Endodermal cell (in vitro differentiated cells): Measurements from ENCODE around the gene SLC7A7. TPM values are rescaled to one million over a fixed set of nuclear protein-coding genes. Genes with fewer than 3 reads are reported as not detected.
"Not testable (repeated sequence)": the region's sequence is repeated elsewhere in the genome, so short reads cannot be mapped to it uniquely, and the experiment has no call there.

Source experiments
- DNase-seq: peaks from one replicate; pipeline ENCODE4 v3.0.0-alpha.2; 2017
- H3K27ac ChIP-seq: 2 replicates; pipeline ENCODE4 v1.5.1; 2013; ENCODE audit warnings: mild to moderate bottlenecking, low read depth, low read length, moderate library complexity
- H3K27me3 ChIP-seq: 2 replicates; pipeline ENCODE4 v1.6.1; 2013; ENCODE audit warnings: mild to moderate bottlenecking, low read length, moderate library complexity; ENCODE audit not compliant: insufficient read depth, control insufficient read depth, poor library complexity, severe bottlenecking
- H3K36me3 ChIP-seq: 2 replicates; pipeline ENCODE4 v1.7.0; 2013; ENCODE audit warnings: mild to moderate bottlenecking, low read length, moderate library complexity; ENCODE audit not compliant: control insufficient read depth, insufficient read depth
- H3K4me1 ChIP-seq: one replicate; pipeline ENCODE4 v1.7.0; 2013; ENCODE audit warnings: low read length; ENCODE audit not compliant: control insufficient read depth, insufficient read depth
- H3K4me3 ChIP-seq: 2 replicates; pipeline ENCODE4 v1.5.1; 2013; ENCODE audit warnings: mild to moderate bottlenecking, low read length, moderate library complexity
- H3K9ac ChIP-seq: 2 replicates; pipeline ENCODE4 v1.6.1; 2013; ENCODE audit warnings: mild to moderate bottlenecking, low read length, moderate library complexity; ENCODE audit not compliant: poor library complexity, severe bottlenecking; ENCODE audit errors: extremely low read depth
- H3K9me3 ChIP-seq: 2 replicates; pipeline ENCODE4 v1.6.1; 2013; ENCODE audit warnings: mild to moderate bottlenecking, low read length, moderate library complexity; ENCODE audit not compliant: control insufficient read depth
- H3K27ac Mint-ChIP-seq: 2 replicates; pipeline ENCODE4 v1.8.0; 2020; ENCODE audit warnings: mixed read lengths
- H3K27me3 Mint-ChIP-seq: 2 replicates; pipeline ENCODE4 v1.8.0; 2021; ENCODE audit warnings: mild to moderate bottlenecking, mixed read lengths; ENCODE audit not compliant: insufficient read depth
- H3K36me3 Mint-ChIP-seq: 2 replicates; pipeline ENCODE4 v1.8.0; 2020; ENCODE audit warnings: low read depth, mixed read lengths
- H3K4me1 Mint-ChIP-seq: 2 replicates; pipeline ENCODE4 v1.8.0; 2020; ENCODE audit warnings: mixed read lengths
- H3K4me3 Mint-ChIP-seq: 2 replicates; pipeline ENCODE4 v1.8.0; 2020; ENCODE audit warnings: mild to moderate bottlenecking, moderate library complexity, mixed read lengths
- H3K9me3 Mint-ChIP-seq: 2 replicates; pipeline ENCODE4 v1.8.0; 2020; ENCODE audit warnings: mild to moderate bottlenecking, mixed read lengths
- CTCF ChIP-seq: fragments of 200-600 bp; sonication (generic); conservative IDR thresholded peaks from 2 replicates; pipeline ENCODE4 v1.5.0; 2021; ENCODE audit warnings: antibody characterized with exemption, mild to moderate bottlenecking
- WGBS, 2 experiments: methylation state at CpG; one replicate each; pipeline versions ENCODE4 v1.1.5 to v1.1.7; 2013; ENCODE audit warnings: missing lambda C conversion rate in 2 of 2, mixed read lengths in 1 of 2; ENCODE audit not compliant: insufficient coverage in 1 of 2, insufficient read length in 1 of 2; 5-methylcytosine and 5-hydroxymethylcytosine counted together
- total RNA-seq, 2 donors: library from RNA; stranded (reverse); fragmentation: NEBNext Ultra II Directional in 1 of 2; extraction: Animal tissue kit (Norgen Biotek cat#: 25700) in 1 of 2; gene quantifications; 2 replicates in 1 of 2; 3 replicates in 1 of 2; pipeline ENCODE4 v1.2.1, GENCODE V29; 2021

SLC7A7 gene
- total RNA-seq, 2 donors from 2014 or later = 16.7 to 17.0 TPM

GRCh38 chr14:22830443-22831010 lies 15.3 kb upstream of the SLC7A7 start:
- no peak for DNase-seq
- H3K4me1 ChIP-seq = no peaks in the 10 kb centered on the region
- Mint-ChIP-seq H3K4me1 (peaks cover 9% of the 10 kb centered on the region), H3K27me3 (peaks cover 3% of the 10 kb centered on the region), H3K9me3 (no peaks in the 10 kb centered on the region), H3K27ac (peak overlapping the region; percentile 95), H3K36me3 (peaks cover 34% of the 10 kb centered on the region), H3K4me3 (peak overlapping the region; percentile 87)
- no peaks in the 10 kb centered on the region for H3K27me3 ChIP-seq
- no peak for TF ChIP-seq CTCF
- no peak overlapping the region for H3K27ac ChIP-seq
- peak overlapping the region; percentile 85 for H3K9ac ChIP-seq
- no peaks in the 10 kb centered on the region for H3K9me3 ChIP-seq
- H3K36me3 ChIP-seq = peaks cover 43% of the 10 kb centered on the region
- peak overlapping the region; percentile 95 for H3K4me3 ChIP-seq
- WGBS, 2 experiments = 11 to 20% methylated on average over 2 to 3 of the region's 3 CpGs

GRCh38 chr14:22829661-22830442 lies 14.6 kb upstream of the SLC7A7 start, which contains the start of gene MRPL52:
Gene MRPL52, plus strand, starts transcription at chr14:22829887. Its CDS starts 26 bp downstream, at chr14:22829913.
- Mint-ChIP-seq H3K36me3 (peaks cover 29% of the 10 kb centered on the region), H3K27me3 (peaks cover 3% of the 10 kb centered on the region), H3K9me3 (no peaks in the 10 kb centered on the region), H3K4me1 (peaks cover 6% of the 10 kb centered on the region), H3K4me3 (peak within 1 kb of the TSS; percentile 87), H3K27ac (peak within 1 kb of the TSS; percentile 95)
- 1 to 2% methylated on average over 24 to 41 of the region's 41 CpGs for WGBS, 2 experiments
- peak; percentile 92 for DNase-seq
- Histone ChIP-seq H3K36me3 (peaks cover 40% of the 10 kb centered on the region), H3K4me1 (no peaks in the 10 kb centered on the region), H3K27me3 (no peaks in the 10 kb centered on the region), H3K4me3 (peak within 1 kb of the TSS; percentile 95), H3K9me3 (no peaks in the 10 kb centered on the region), H3K27ac (no peak within 1 kb of the TSS), H3K9ac (peak within 1 kb of the TSS; percentile 85)
- no peak for TF ChIP-seq CTCF

- not testable (repeated sequence) for H3K27me3 ChIP-seq, H3K27me3 Mint-ChIP-seq, H3K9me3 Mint-ChIP-seq, DNase-seq, H3K4me1 Mint-ChIP-seq, H3K4me1 ChIP-seq, H3K27ac ChIP-seq, H3K9me3 ChIP-seq
- H3K4me3 ChIP-seq = peak overlapping the region; percentile 95
- H3K9ac ChIP-seq = peak overlapping the region; percentile 85
- 83 to 87% methylated on average over 9 to 12 of the region's 12 CpGs for WGBS, 2 experiments
- peak overlapping the region; percentile 95 for H3K27ac Mint-ChIP-seq
- peak overlapping the region; percentile 87 for H3K4me3 Mint-ChIP-seq
- peaks cover 33% of the 10 kb centered on the region for H3K36me3 ChIP-seq
- H3K36me3 Mint-ChIP-seq = peaks cover 22% of the 10 kb centered on the region
Measured at GRCh38 chr14:22829076-22829660, 13.9 kb upstream of the SLC7A7 start.
